ENCODE measurements around the gene IARS1. TPM values are rescaled to one million over a fixed set of nuclear protein-coding genes. Genes with fewer than 3 reads are reported as not detected.

IARS1 gene
- total RNA-seq, 1 donor from 2014 or later: 83.9 TPM

- H3K4me1 ChIP-seq: no peaks in the 10 kb centered on the region
- intact Hi-C loops (cut with DNase I): no loop called here
- TF ChIP-seq, protein P1, sequence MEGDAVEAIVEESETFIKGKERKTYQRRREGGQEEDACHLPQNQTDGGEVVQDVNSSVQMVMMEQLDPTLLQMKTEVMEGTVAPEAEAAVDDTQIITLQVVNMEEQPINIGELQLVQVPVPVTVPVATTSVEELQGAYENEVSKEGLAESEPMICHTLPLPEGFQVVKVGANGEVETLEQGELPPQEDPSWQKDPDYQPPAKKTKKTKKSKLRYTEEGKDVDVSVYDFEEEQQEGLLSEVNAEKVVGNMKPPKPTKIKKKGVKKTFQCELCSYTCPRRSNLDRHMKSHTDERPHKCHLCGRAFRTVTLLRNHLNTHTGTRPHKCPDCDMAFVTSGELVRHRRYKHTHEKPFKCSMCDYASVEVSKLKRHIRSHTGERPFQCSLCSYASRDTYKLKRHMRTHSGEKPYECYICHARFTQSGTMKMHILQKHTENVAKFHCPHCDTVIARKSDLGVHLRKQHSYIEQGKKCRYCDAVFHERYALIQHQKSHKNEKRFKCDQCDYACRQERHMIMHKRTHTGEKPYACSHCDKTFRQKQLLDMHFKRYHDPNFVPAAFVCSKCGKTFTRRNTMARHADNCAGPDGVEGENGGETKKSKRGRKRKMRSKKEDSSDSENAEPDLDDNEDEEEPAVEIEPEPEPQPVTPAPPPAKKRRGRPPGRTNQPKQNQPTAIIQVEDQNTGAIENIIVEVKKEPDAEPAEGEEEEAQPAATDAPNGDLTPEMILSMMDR (IDR thresholded peaks at IDR 0.05): no peak
- H3K36me3 ChIP-seq: peaks cover 99% of the 10 kb centered on the region
- H3K27ac ChIP-seq: no peak overlapping the region
- H3K4me3 ChIP-seq: no peak overlapping the region
- no peaks in the 10 kb centered on the region for H3K27me3 ChIP-seq
- DNase-seq: no peak
- peak; percentile 31 for ATAC-seq
- H3K9me3 ChIP-seq: no peaks in the 10 kb centered on the region
These were observed 18.0 kb downstream of the IARS1 start for GRCh38 chr9:92275541-92275940.

DNA sequence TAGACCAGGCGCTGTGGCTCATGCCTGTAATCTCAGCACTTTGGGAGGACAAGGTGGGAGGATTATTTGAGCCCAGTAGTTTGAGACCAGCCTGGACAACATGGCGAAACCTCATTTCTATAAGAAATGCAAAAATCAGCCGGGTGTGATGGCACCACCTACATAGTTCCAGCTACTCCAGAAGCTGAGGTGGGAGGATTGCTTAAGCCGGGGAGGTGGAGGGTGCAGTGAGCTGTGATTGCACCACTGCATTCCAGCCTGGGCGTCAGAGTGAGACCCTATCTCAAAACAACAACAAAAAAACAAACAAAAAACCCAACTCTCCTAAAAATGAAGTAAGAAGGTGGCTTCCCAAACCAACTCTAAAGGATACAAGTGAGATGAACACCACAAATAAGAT lies 23.0 kb downstream of the IARS1 start:
- ATAC-seq (no peak), DNase-seq (no peak)
- intact Hi-C loops (cut with DNase I): no loop called here
- no peak overlapping the region for H3K27ac ChIP-seq
- peaks cover 99% of the 10 kb centered on the region for H3K36me3 ChIP-seq
- no peaks in the 10 kb centered on the region for H3K27me3 ChIP-seq
- no peaks in the 10 kb centered on the region for H3K4me1 ChIP-seq
- H3K9me3 ChIP-seq: no peaks in the 10 kb centered on the region
- TF ChIP-seq, protein P1 (IDR thresholded peaks at IDR 0.05): no peak
- no peak overlapping the region for H3K4me3 ChIP-seq

DNA sequence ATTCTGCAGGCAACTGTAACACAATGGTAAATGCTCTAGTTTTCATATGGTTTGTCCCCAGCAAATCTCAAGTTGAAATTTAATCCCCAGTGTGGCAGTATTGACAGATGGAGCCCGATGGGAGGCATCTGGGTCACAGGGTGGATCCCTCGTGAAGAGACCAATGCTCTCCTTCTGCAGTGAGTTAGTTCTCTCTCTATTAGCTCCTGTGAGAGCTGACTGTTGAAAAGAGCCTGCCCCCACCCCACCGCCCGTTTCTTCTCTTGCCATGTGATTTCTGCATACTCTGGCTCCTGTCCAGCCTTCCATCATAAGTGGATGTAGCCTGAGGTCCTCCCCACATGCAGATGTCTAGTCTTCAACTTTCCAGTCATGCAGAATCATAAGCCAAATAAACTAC lies 27.0 kb downstream of the IARS1 start:
- no peak overlapping the region for H3K4me3 ChIP-seq
- no peak overlapping the region for H3K27ac ChIP-seq
- intact Hi-C loops (cut with DNase I): no loop called here
- ATAC-seq: no peak
- DNase-seq: no peak
- TF ChIP-seq, protein P1 (IDR thresholded peaks at IDR 0.05): no peak
- H3K27me3 ChIP-seq: no peaks in the 10 kb centered on the region
- no peaks in the 10 kb centered on the region for H3K9me3 ChIP-seq
- H3K4me1 ChIP-seq: no peaks in the 10 kb centered on the region
- peaks cover 100% of the 10 kb centered on the region for H3K36me3 ChIP-seq

- no peak for DNase-seq
- no peak for ATAC-seq
- Histone ChIP-seq H3K27ac (no peak overlapping the region), H3K36me3 (peaks cover 100% of the 10 kb centered on the region), H3K4me1 (no peaks in the 10 kb centered on the region), H3K27me3 (no peaks in the 10 kb centered on the region), H3K4me3 (no peak overlapping the region), H3K9me3 (no peaks in the 10 kb centered on the region)
- intact Hi-C loops (cut with DNase I): no loop called here
- TF ChIP-seq, protein P1 (IDR thresholded peaks at IDR 0.05): no peak
These were observed 28.3 kb downstream of the IARS1 start for GRCh38 chr9:92265154-92265553.

- Histone ChIP-seq H3K4me1 (no peaks in the 10 kb centered on the region), H3K9me3 (no peaks in the 10 kb centered on the region), H3K27me3 (no peaks in the 10 kb centered on the region), H3K36me3 (peaks cover 100% of the 10 kb centered on the region), H3K4me3 (no peak overlapping the region), H3K27ac (no peak overlapping the region)
- TF ChIP-seq, protein P1 (IDR thresholded peaks at IDR 0.05): no peak
- intact Hi-C loops (cut with DNase I): no loop called here
- ATAC-seq (no peak), DNase-seq (no peak)
These were observed 30.4 kb downstream of the IARS1 start for GRCh38 chr9:92263131-92263530.

DNA sequence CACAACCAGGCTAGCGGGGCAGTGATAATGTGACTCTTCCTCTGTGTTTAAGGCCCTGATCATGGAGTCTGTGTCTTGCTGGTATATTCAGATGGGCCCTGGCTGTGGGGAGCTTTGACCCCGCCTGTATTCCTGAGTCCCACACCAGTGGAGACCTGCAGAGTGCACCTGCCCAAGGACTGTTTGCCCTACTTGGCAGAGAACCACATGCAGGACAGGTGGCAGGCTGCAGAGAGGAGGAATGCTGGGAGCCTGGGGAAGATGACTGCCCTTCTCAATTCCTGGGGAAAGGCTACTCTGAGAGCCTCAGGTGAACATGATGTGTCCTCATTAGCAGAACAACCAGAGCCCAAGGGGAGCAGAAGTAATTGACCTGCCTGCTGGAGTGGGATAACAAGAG lies 36.2 kb downstream of the IARS1 start:
- no peak overlapping the region for H3K27ac ChIP-seq
- intact Hi-C loops (cut with DNase I): no loop called here
- ATAC-seq (no peak), DNase-seq (no peak)
- TF ChIP-seq, protein P1 (IDR thresholded peaks at IDR 0.05): no peak
- peaks cover 100% of the 10 kb centered on the region for H3K36me3 ChIP-seq
- no peak overlapping the region for H3K4me3 ChIP-seq
- H3K9me3 ChIP-seq: no peaks in the 10 kb centered on the region
- no peaks in the 10 kb centered on the region for H3K4me1 ChIP-seq
- H3K27me3 ChIP-seq: no peaks in the 10 kb centered on the region
